HG03060 (cell line): ENCODE results near the gene VEGFB.
A peak's percentile ranks its signal among the peaks of the same experiment; 100 is the strongest.

ENCODE experiments used
- ATAC-seq: cut with Tn5 transposase; IDR thresholded peaks from one replicate; pipeline ENCODE4 v1.9.1; 2021; ENCODE audit warnings: low read depth, moderate number of reproducible peaks; ENCODE audit not compliant: unreplicated experiment

The VEGFB gene

DNA sequence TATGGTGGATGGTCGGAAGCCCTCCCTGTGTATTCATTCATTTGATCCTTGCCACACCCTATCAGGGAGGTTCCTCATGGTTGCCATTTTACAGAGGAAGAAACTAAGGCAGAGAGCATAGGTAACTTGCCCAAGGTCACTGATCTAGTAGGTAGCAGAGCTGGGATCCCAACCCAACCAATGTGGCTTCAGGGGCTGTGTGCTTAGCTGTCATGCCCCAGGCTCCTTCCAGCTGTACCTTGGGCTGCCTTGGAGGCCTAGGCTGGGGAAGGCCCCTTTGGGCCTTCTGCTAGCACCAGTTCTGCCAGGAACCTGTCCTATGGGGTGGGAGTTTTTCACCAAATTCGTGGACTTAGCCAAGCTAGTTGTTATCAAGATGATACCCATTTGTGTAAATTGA is 41.5 kb downstream of the VEGFB start:
- no peak for ATAC-seq

DNA sequence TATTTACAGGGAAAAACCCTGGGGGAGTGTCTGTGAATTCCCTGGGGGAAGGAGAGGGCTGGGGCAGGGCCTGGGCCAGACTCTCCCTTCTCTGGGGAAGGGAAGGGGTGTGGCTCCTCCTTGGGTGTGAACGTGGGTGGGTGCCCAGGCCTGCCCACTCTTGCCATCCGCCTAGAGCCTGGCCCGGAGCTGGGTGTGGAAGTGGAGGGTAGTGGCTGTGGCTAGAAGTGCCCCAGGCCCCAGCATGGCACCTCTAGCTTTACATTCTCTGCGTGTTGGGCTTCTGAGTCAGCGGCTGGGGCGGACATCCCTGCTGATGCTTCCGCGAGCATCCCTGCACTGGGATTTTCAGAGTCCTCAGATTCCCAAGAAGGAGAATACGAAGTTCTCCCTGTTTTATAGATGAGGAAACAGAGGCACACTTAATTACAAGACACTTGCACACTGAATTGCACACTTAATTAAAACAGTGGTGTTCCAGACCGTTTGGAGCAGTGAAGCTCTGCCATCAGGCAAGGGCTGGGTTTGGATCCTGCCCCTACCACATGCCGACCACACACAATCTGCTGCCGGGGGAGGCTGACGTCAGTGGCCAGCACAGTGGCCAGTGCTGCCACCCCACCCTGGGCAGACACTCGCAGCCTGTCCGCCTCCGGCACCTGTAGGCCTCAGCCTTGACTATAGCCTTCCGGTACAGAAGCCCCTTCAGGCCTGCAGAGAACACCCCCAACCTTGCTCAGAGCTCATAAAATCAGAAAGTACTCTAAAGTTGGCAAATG is 42.5 kb downstream of the VEGFB start:
- ATAC-seq, result no peak

DNA sequence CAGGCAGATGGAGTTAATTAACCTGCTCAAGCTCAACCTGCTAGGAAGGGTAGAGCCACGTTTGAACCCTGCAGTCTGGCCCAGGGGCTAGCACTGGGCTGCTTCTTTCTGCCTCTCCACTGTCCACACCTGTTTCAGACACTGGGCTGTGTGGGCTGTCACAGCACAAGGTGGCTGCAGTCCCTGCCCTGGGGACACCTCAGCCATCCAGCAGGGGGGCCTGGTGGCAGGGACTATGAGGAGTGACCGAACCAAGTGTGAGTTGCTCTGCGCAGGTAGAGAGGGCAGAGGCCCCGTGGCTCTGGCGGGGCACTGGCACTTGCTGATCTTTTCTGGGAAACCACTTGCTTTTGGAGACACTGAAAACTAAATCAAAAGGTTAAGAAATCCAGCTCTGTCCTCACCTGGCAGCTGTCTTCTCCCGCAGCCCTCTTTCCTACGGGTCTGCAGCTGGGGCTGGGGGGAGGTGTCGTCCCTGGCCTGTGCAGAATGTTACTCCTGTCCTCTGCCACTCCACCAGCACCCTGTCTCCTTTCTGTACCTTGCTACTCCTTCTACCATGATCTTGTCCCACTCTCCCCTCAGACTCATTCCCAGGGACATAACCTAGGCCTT is 44.3 kb downstream of the VEGFB start:
- no peak for ATAC-seq

DNA sequence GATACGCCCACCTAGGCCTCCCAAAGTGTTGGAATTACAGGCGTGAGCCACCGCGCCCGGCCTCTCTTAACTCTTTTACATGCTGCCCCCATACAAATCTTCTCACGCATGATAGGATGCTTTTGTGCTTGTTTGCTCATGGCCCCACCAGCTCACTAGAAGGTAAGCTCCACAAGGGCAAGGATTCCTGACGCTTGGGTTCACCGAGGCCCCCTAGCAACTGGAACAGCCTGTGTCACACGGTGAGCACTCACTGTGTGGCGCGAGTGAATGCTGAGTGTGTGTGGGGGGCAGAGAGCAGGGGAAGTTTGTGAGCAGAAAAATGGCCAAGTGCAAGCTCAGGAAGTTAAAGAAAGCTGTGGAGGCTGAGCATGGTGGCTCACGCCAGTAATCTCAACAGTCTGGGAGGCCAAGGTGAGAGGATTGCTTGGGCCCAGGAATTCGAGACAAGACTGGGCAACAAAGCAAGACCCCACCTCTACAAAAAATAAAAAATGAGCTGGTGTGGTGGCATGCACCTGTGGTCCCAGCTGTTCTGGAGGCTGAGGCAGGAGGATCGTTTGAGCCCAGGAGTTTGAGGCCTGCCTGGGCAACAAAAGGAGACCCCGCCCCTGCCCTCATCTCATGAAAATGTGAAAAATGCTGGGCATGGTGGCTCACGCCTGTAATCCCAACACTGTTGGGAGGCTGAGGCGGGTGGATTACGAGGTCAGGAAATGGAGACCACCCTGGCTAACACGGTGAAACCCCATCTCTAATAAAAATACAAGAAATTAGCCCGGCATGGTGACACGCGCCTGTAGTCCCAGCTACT is 47.8 kb downstream of the VEGFB start:
- ATAC-seq, result no peak

DNA sequence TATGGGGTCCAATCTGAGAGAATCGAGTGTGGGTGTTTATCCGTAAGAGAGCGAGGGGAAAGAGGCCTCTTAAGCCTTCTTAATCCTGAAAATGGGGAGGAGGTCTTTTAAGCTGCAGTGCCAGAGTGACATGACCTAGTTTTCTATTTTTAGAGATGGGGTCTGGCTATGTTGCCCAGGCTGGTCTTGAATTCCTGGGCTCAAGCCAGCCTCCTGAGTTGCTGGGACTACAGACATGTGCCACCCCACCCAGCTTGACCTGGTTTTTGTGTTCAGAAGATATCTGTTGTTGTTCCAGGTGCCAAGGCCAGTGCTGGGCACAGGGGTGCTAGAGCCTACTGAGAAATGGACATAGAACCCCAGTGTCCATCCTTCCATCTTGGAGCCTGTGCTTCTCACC is 48.7 kb downstream of the VEGFB start:
- no peak for ATAC-seq

DNA sequence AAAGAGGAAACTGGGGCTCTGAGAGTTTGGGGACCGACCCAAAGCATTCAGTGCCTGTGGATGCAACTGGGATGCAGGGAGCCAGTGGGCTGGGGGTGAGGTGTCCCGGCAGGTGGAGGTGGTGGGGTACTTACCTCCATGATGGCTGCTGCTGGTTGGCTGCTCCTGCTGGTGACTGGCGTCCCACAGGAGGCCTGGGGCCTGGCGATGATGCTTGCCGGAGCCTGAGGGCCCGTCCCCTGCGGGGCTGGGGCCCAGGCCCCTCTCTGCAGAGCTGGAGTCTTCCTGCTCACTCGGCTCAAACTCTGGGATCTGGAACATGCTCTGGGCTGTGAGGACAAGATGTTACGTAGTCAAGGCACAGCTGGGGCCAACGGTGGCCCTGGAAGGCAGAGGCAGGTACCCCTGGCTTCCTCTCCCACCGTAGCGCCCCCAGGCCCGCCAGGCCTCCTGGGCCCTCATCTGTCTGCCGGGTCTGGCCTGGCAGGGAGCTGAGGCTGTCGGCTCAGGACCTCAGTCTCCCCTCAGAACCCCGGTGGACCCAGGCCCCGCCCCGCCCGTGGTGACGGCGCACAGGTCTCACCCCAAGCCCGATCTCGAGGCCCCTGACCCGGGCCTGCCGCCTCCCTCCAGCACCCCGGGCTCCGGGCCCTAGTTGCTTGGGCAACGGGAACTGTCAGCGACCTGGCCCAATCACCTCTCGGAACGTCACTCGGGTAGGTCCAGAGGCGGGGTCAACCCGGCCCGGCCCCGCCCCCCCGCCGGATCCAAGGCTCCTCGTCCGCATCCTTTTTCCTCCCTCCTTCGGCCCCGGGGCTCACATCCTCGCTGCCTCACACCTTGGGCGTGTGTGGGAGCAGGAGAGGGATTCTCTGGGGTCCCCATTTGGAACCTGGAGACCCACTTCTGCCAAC is 49.9 kb downstream of the VEGFB start, which contains the start of gene BAD:
BAD (minus strand) TSS at position 618 of the 914 bp plus-strand sequence; CDS start at position 321, 297 bp downstream.
- ATAC-seq, result peak; percentile 42

DNA sequence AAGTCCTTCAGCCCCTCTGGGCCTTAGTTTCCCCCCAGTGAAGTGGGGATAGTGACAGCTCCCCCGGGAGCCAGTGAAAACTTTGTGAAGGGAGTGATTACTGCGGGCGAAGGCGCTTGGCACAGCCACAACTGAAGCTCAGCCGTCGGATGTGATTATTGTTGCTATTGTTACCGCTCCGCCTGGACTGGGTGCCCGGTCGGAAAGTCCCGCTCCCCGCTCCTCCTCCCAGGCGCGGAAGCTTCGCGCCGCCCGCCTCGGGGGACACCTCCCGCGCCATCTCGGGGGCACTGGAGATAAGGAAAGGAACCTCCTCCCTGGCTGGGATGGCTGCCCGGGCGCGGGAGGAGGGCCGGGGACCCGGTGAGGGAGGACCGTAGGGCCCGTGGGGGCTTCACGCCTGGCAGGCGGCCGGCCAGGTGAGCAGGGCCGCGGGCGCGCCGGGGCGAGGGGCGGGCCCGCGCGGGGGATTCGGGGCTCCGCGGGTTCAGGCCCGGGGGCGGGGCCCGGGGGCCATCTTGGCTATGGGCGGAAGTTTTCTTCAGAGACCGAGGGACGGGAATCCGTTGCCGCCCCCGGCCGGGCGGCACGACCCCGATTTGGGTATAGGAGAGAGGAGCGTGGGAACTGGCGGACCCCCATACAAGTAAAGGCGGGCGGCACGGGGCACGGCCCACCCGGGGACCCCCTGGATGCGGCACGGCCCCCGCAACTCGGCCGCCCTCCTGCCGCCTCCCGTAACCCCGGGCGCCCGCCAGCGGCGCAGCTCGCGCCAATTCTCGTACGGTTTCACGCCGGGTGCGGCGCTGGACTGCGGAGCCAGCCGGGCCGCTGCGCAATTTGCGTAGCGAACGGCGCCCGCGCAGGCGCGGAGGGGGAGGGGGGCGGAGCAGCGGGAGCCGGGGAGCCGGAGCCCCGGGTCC is 50.8 kb downstream of the VEGFB start, which contains the start of gene GPR137:
GPR137 (plus strand) TSS at position 887 of the 923 bp plus-strand sequence. CDS start 677 bp downstream, outside the sequence.
- peak; percentile 33 for ATAC-seq

DNA sequence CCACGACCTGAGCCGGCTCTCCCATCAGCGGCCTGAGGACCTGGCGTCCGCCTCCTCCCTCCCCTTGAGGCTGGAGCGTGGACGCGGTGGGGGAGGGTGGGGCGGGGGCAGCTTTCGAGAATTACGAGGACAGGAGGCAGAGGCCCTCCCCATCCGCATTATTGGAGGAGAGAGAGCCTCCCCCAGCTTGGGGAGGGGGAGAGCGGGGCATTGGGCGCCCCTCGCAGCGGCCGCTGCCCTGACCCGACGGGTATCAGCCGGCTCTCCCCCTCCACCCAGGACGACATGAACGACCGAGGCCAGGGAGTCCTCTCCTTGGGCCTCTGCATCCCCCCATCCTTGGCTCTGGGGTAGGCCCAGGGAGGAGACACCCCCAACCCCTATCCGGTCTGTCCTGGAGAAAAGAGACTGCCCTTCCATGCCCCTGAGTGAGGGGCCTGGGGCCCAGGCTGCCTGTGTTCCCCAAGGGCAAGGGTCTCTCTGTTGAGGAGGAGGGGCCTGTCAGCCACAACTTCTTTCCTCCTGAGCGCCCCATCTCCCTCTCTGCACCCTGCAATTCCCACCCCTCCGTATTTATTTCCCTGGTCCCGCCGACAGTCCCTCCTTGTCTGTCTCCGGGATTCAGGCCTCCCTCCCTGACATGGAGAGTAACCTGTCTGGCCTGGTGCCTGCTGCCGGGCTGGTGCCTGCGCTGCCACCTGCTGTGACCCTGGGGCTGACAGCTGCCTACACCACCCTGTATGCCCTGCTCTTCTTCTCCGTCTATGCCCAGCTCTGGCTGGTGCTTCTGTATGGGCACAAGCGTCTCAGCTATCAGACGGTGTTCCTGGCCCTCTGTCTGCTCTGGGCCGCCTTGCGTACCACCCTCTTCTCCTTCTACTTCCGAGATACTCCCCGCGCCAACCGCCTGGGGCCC is 51.8 kb downstream of the VEGFB start:
- no peak for ATAC-seq

DNA sequence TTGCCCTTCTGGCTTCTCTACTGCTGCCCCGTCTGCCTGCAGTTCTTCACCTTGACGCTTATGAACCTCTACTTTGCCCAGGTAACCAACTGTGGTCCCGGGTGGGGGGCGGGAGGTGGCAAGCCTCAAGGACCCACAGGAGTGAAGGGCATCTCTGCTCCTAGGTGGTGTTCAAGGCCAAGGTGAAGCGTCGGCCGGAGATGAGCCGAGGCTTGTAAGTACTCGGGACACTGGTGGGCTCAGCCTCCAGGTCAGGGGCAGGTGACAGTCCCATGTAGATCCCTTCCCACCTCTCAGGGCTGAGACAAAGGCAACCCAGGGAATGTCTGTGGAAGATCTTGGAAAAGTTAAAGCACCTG is 52.4 kb downstream of the VEGFB start:
- ATAC-seq, result no peak

DNA sequence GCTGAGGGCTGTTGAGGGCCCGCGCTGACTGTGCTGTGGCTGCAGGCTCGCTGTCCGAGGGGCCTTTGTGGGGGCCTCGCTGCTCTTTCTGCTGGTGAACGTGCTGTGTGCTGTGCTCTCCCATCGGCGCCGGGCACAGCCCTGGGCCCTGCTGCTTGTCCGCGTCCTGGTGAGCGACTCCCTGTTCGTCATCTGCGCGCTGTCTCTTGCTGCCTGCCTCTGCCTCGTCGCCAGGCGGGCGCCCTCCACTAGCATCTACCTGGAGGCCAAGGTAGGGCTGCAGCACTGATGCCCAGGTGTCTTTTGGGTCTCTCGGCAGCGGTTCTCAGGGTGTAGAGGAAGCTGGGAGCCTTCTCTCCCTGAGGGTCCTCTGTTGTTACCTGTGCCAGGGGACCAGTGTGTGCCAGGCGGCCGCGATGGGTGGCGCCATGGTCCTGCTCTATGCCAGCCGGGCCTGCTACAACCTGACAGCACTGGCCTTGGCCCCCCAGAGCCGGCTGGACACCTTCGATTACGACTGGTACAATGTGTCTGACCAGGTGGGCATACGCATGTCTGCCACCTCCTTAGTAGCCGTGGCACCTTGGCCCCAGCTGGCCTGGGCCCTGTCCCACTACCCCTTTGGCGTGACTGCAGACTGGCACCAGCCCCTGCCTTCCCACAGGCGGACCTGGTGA is 53.4 kb downstream of the VEGFB start:
- no peak for ATAC-seq

DNA sequence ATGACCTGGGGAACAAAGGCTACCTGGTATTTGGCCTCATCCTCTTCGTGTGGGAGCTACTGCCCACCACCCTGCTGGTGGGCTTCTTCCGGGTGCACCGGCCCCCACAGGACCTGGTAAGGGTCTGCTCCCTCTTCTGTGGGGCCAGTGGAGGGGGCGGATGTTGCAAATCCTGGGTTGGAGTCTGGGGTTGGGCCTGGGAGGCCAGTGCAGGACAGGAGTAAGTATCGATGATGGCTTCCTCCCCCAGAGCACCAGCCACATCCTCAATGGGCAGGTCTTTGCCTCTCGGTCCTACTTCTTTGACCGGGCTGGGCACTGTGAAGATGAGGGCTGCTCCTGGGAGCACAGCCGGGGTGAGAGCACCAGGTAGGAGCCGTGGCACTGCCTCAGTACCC is 54.0 kb downstream of the VEGFB start:
- ATAC-seq, result no peak
